Stomach smooth muscle (tissue), 2 donors: ENCODE data around the gene SMIM21.
A peak's percentile ranks its signal among the peaks of the same experiment; 100 is the strongest.

Source experiments
- H3K27ac ChIP-seq: one replicate; pipeline ENCODE4 v1.7.0; 2013; ENCODE audit warnings: mild to moderate bottlenecking, low read length, inconsistent platforms
- H3K27me3 ChIP-seq, 2 donors: one replicate each; pipeline ENCODE4 v1.7.0; 2013; ENCODE audit warnings: low read length in 2 of 2; ENCODE audit not compliant: insufficient read depth in 2 of 2, control insufficient read depth in 1 of 2
- H3K36me3 ChIP-seq, 2 donors: one replicate each; pipeline ENCODE4 v1.7.0; 2013; ENCODE audit warnings: low read length in 2 of 2; ENCODE audit not compliant: control insufficient read depth in 2 of 2, insufficient read depth in 2 of 2
- H3K4me1 ChIP-seq: one replicate; pipeline ENCODE4 v1.7.0; 2013; ENCODE audit warnings: low read length; ENCODE audit not compliant: control insufficient read depth, insufficient read depth
- H3K4me3 ChIP-seq, 2 donors: one replicate each; pipeline ENCODE4 v1.7.0; 2013; ENCODE audit warnings: low read length in 2 of 2
- H3K9ac ChIP-seq, 2 donors: one replicate each; pipeline ENCODE4 v1.7.0; 2013; ENCODE audit warnings: low read length in 2 of 2, mild to moderate bottlenecking in 1 of 2
- H3K9me3 ChIP-seq, 2 donors: one replicate each; pipeline ENCODE4 v1.7.0; 2013; ENCODE audit warnings: low read length in 2 of 2; ENCODE audit not compliant: control insufficient read depth in 2 of 2
- donor health status: healthy.
- donor health status: Pancreatic carcinoma.

The SMIM21 gene

GRCh38 chr18:75456199-75456631 lies 28.7 kb upstream of the SMIM21 start:
- Histone ChIP-seq H3K9ac (peak overlapping the region; percentile 7 to 49), H3K9me3 (peaks cover 0 to 3% of the 10 kb centered on the region in 2 donors), H3K27me3 (no peaks in the 10 kb centered on the region), H3K36me3 (no peaks in the 10 kb centered on the region), H3K27ac (peak overlapping the region; percentile 75), H3K4me1 (peaks cover 18% of the 10 kb centered on the region), H3K4me3 (peak overlapping the region; percentile 67 to 73)

GRCh38 chr18:75455249-75456198 lies 28.0 kb upstream of the SMIM21 start:
- peak overlapping the region; percentile 75 for H3K27ac ChIP-seq
- peak overlapping the region; percentile 67 to 73 for H3K4me3 ChIP-seq
- H3K9me3 ChIP-seq, result peaks cover 0 to 3% of the 10 kb centered on the region in 2 donors
- no peaks in the 10 kb centered on the region for H3K27me3 ChIP-seq
- H3K4me1 ChIP-seq, result peaks cover 18% of the 10 kb centered on the region
- H3K36me3 ChIP-seq, result no peaks in the 10 kb centered on the region
- H3K9ac ChIP-seq, result peak overlapping the region; percentile 49 to 71

GRCh38 chr18:75454022-75454795 lies 26.7 kb upstream of the SMIM21 start:
- H3K4me3 ChIP-seq, result no peak overlapping the region
- H3K27me3 ChIP-seq, result no peaks in the 10 kb centered on the region
- peaks cover 18% of the 10 kb centered on the region for H3K4me1 ChIP-seq
- H3K9ac ChIP-seq, result peak overlapping the region in 1 of 2 donors; percentile 71
- peak overlapping the region; percentile 75 for H3K27ac ChIP-seq
- no peaks in the 10 kb centered on the region for H3K36me3 ChIP-seq
- peaks cover 0 to 3% of the 10 kb centered on the region in 2 donors for H3K9me3 ChIP-seq

DNA sequence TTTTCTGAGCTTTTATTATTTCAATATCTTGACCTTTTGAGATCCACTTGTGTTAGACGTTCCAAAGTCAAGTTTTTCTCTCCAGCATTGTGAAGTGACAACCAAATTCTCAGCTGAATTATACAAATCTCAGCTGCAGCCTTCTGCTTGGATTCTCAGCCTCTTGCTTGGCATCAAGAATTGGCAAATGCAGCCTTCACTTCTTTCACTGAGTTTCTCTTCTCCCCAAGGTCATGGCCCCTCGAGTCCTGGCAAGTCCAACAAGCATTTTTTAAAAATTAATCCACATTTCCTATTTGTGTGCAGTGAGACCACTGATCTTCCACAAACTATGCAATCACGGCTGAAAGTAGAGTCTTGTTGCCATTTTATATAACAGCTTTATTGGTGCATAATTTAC lies 23.4 kb upstream of the SMIM21 start:
- H3K27me3 ChIP-seq, result no peaks in the 10 kb centered on the region
- H3K9me3 ChIP-seq, result no peaks in the 10 kb centered on the region
- no peaks in the 10 kb centered on the region for H3K36me3 ChIP-seq
- H3K4me1 ChIP-seq, result peaks cover 14% of the 10 kb centered on the region
- no peak overlapping the region for H3K27ac ChIP-seq
- no peak overlapping the region for H3K9ac ChIP-seq
- H3K4me3 ChIP-seq, result no peak overlapping the region

- peaks cover 3% of the 10 kb centered on the region for H3K4me1 ChIP-seq
- no peak overlapping the region for H3K9ac ChIP-seq
Observed at GRCh38 chr18:75441896-75442295, 14.4 kb upstream of the SMIM21 start.

GRCh38 chr18:75439348-75439747 lies 11.8 kb upstream of the SMIM21 start:
- H3K36me3 ChIP-seq, result no peaks in the 10 kb centered on the region
- H3K9me3 ChIP-seq, result no peaks in the 10 kb centered on the region
- peaks cover 0 to 4% of the 10 kb centered on the region in 2 donors for H3K27me3 ChIP-seq
- no peak overlapping the region for H3K4me3 ChIP-seq
- H3K9ac ChIP-seq, result no peak overlapping the region
- H3K27ac ChIP-seq, result no peak overlapping the region
- H3K4me1 ChIP-seq, result peaks cover 3% of the 10 kb centered on the region

More at GRCh38 chr18:75441896-75442295, 14.4 kb upstream of the SMIM21 start:
- Histone ChIP-seq H3K4me3 (no peak overlapping the region), H3K27ac (no peak overlapping the region), H3K36me3 (no peaks in the 10 kb centered on the region), H3K9me3 (no peaks in the 10 kb centered on the region), H3K27me3 (peaks cover 0 to 4% of the 10 kb centered on the region in 2 donors)

- H3K4me3 ChIP-seq, result no peak overlapping the region
- H3K9me3 ChIP-seq, result no peaks in the 10 kb centered on the region
- no peak overlapping the region for H3K9ac ChIP-seq
- peaks cover 3% of the 10 kb centered on the region for H3K4me1 ChIP-seq
- no peaks in the 10 kb centered on the region for H3K36me3 ChIP-seq
- peaks cover 0 to 4% of the 10 kb centered on the region in 2 donors for H3K27me3 ChIP-seq
- H3K27ac ChIP-seq, result no peak overlapping the region
Observed at GRCh38 chr18:75438891-75439290, 11.4 kb upstream of the SMIM21 start.

DNA sequence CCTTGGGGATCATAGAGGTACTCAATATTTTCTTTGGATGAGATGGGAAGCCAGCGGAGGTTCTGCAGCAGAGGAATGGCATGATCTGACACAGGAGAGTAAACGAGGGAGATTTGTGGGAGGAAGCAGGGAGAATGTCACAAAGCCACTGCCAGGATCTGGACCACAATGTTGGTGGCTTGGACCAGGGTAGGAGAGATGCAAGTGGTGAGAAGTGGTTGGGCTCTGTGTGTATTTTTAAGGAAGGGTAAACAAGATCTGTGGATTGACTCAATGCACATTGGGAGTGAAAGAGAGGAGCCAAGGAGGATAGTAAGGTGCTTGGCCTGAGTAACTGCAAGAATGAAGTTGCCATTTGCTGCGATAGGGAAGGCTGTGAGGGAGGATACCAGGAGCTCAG lies 10.5 kb upstream of the SMIM21 start:
- H3K27me3 ChIP-seq, result peaks cover 0 to 4% of the 10 kb centered on the region in 2 donors
- H3K4me1 ChIP-seq, result peaks cover 3% of the 10 kb centered on the region
- H3K36me3 ChIP-seq, result no peaks in the 10 kb centered on the region

GRCh38 chr18:75433098-75433497 lies 5.6 kb upstream of the SMIM21 start:
- no peak overlapping the region for H3K27ac ChIP-seq
- H3K36me3 ChIP-seq, result no peaks in the 10 kb centered on the region
- H3K9me3 ChIP-seq, result no peaks in the 10 kb centered on the region
- H3K4me1 ChIP-seq, result no peaks in the 10 kb centered on the region
- H3K9ac ChIP-seq, result no peak overlapping the region
- no peaks in the 10 kb centered on the region for H3K27me3 ChIP-seq
- H3K4me3 ChIP-seq, result no peak overlapping the region

More for the DNA sequence above, 10.5 kb upstream of the SMIM21 start:
- Histone ChIP-seq H3K9ac (no peak overlapping the region), H3K9me3 (no peaks in the 10 kb centered on the region), H3K27ac (no peak overlapping the region), H3K4me3 (no peak overlapping the region)

- Histone ChIP-seq H3K27me3 (no peaks in the 10 kb centered on the region), H3K27ac (no peak overlapping the region), H3K4me3 (no peak overlapping the region), H3K4me1 (no peaks in the 10 kb centered on the region), H3K36me3 (no peaks in the 10 kb centered on the region), H3K9ac (no peak overlapping the region), H3K9me3 (no peaks in the 10 kb centered on the region)
Observed at GRCh38 chr18:75429975-75430374, 2.5 kb upstream of the SMIM21 start.
